ENCODE data around the gene KCNC1.

KCNC1 gene

DNA sequence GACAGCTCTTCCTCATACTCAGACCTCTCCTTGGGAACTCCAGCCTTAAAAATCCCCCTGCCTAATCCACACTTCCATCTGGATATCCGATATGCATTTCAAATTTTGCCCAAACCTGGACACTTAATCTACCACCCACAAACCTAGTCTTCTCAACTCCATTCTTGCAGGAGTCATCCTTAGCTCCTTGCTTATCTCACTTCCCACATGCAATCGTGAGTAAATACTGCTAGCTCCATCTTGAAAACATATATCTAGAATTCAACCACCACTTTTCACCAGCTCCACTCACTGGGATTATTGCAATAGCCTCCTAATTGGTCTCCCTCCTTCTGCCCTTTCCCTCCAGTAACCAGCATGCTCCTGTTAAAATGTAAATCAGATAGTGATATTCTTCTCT, 17.8 kb upstream of the KCNC1 start:
- no peak for DNase-seq

GRCh38 chr11:17718015-17718414, 16.6 kb upstream of the KCNC1 start:
- DNase-seq, result no peak

DNA sequence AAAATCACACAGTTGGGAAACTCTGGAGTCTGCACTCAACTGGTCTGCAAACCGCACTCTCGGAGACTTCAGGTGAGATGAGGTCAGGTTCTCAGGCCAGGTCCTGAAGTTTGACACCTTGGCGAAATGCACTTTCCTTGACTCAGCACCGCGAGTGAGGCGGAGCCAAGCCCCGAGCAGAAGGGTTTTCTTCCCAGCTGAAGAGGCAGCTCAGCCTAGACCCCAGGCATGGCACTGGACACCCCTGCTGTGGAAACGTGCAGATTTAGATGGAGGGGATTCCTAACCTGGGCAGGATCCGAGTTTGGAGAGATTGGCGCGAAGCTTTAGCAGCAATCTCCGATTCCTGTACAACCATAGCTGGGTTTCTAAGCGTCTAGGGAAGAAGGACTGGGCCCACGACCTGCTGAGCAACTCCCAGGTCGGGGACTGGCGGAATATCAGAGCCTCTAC, 16.0 kb upstream of the KCNC1 start:
- no peak for DNase-seq

DNA sequence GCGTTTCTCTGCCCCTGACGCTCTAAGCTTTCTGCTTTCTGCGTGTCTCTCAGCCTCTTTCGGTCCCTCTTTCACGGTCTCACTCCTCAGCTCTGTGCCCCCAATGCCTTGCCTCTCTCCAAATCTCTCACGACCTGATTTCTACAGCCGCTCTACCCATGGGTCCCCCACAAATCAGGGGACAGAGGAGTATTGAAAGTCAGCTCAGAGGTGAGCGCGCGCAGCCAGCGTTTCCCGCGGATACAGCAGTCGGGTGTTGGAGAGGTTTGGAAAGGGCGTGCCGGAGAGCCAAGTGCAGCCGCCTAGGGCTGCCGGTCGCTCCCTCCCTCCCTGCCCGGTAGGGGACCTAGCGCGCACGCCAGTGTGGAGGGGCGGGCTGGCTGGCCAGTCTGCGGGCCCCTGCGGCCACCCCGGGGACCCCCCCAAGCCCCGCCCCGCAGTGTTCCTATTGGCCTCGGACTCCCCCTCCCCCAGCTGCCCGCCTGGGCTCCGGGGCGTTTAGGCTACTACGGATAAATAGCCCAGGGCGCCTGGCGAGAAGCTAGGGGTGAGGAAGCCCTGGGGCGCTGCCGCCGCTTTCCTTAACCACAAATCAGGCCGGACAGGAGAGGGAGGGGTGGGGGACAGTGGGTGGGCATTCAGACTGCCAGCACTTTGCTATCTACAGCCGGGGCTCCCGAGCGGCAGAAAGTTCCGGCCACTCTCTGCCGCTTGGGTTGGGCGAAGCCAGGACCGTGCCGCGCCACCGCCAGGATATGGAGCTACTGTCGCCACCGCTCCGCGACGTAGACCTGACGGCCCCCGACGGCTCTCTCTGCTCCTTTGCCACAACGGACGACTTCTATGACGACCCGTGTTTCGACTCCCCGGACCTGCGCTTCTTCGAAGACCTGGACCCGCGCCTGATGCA, 15.3 kb upstream of the KCNC1 start, which contains the start of gene MYOD1:
Gene MYOD1, plus strand, starts transcription at position 544 of the 910 bp plus-strand sequence. Its CDS starts 212 bp downstream, at position 756.
- peak in 1 of 2 experiments; percentile 30 for DNase-seq

DNA sequence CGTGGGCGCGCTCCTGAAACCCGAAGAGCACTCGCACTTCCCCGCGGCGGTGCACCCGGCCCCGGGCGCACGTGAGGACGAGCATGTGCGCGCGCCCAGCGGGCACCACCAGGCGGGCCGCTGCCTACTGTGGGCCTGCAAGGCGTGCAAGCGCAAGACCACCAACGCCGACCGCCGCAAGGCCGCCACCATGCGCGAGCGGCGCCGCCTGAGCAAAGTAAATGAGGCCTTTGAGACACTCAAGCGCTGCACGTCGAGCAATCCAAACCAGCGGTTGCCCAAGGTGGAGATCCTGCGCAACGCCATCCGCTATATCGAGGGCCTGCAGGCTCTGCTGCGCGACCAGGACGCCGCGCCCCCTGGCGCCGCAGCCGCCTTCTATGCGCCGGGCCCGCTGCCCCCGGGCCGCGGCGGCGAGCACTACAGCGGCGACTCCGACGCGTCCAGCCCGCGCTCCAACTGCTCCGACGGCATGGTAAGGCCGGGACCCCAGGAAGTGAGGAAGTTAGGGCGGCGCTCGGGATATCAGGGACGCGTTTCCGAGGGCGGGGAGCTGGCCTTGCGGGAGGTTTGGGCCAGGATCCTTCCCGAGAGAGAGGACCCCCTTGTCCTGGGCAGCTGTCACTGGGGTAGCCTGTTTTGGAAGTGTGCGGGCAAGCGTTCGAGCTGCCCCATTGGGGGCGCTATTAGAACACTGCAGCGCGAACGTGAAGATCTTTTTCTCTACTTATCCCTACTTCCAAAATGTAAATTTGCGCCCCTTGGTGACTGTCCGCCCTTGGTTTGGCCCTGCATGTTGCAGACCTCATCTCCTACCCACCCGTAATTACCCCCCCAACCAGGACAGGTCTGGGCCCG, 14.4 kb upstream of the KCNC1 start:
- DNase-seq, result peak in 1 of 2 experiments; percentile 57

DNA sequence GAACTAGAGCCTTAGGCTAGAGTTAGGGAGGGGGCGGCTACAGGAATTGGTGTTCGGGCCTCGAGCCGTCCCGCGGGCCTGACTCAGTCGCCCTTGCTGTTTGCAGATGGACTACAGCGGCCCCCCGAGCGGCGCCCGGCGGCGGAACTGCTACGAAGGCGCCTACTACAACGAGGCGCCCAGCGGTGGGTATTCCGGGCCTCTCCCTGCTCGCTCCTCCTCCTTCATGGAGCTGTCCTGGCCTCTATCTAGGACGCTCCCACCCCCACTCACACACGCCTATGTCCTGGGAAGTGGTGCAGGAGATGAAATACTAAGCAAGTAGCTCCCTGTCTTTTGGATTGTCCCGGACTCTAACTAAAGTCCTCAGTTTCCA, 13.8 kb upstream of the KCNC1 start:
- DNase-seq, result peak in 1 of 2 experiments; percentile 26

GRCh38 chr11:17721242-17721999, 13.2 kb upstream of the KCNC1 start:
- no peak for DNase-seq

- DNase-seq, result no peak
Measured at GRCh38 chr11:17722000-17722643, 12.5 kb upstream of the KCNC1 start.

- DNase-seq, result no peak
Measured at GRCh38 chr11:17724020-17724908, 10.3 kb upstream of the KCNC1 start.

- no peak for DNase-seq
Measured at GRCh38 chr11:17725174-17725573, 9.4 kb upstream of the KCNC1 start.

GRCh38 chr11:17730137-17730536, 4.4 kb upstream of the KCNC1 start:
- DNase-seq, result no peak

- DNase-seq, result peak; percentile 72 to 84
Measured at GRCh38 chr11:17730608-17731462, 3.7 kb upstream of the KCNC1 start.

DNA sequence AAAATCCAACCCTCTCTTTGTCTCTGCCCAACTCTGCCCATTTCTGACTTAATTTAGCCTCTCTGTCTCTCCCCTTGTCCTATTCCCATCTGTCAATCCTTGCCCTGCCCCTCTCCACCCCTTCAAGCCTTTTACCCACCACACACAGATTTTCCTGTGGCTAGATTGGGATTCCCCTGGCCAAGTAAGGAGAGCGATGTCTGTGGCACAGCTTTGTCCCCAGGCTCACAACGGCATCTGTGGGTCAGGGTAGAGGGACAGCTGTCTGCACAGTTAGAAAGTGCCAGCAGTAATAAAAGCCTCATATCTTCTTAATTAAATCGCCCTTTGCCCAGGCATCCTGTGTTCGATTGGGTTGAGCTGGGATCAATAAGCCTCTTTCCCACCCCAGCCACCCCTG, 1.3 kb upstream of the KCNC1 start:
- no peak for DNase-seq

DNA sequence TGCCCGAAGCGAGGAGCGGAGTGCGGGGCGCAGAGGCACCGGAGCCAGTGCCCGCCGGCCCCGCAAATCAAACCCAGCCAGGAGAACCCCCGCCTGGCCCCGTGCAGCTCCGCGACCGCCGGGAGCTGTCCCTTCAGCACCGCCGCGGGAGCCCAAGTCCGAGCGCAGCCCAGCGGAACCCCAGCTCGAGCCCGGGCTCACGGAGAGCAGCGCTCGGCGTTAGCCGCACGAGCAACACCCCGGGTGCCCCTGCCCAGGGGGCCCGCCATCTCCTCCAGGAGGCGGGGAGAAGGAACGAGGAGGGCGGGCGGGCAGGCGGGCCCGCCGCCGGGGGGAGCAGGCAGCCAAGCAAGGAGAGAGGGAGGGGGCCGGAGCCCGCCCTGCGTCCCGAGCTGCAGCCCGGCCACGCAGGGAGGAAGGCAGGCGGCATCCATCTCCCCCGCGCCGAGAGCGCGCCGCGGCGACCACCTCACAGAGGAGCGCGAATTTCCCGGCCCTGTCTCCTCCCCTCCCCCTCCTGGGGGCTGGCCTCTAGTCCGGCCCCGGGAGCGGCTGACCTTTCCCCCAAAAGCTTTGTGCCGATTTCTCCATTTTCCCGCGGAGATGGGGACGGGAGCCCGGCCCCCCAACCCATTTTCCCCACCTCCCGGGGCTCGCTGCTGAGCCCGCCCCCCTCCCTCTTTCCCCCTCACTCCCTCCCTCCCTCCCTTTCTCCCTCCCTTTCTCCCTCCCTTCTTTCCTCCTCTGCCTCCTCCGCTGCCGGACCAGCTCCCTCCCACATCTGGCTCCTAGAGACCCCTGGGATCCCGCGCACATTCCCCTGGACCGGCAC, 621 bp downstream of the KCNC1 start:
- DNase-seq, result no peak

GRCh38 chr11:17735818-17736578, 1.4 kb downstream of the KCNC1 start:
- DNase-seq, result peak in 1 of 2 experiments; percentile 34

DNA sequence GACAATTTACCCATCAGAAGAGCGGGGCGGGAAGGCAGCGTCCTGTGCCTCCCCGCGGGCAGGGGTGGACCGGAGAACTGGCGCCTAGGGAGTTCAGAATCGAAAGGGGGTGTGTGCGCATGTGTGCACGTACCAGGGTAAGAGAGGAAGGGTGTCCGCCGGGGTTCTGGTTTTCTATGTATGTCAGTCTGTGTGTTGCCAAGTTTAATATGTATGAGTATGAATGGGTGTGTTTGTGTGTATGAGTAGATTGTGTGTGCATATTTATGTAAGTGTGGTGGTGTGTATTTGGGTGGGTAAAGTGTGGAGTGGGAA, 2.0 kb downstream of the KCNC1 start:
- DNase-seq, result no peak

GRCh38 chr11:17736930-17737817, 2.6 kb downstream of the KCNC1 start:
- no peak for DNase-seq
